ENCODE data around the gene TSPAN9.

The TSPAN9 gene

GRCh38 chr12:3145546-3146310 is 68.5 kb downstream of the TSPAN9 start:
- DNase-seq: no peak

GRCh38 chr12:3147260-3147659 is 70.1 kb downstream of the TSPAN9 start:
- no peak for DNase-seq

- no peak for DNase-seq
These were observed 71.3 kb downstream of the TSPAN9 start for GRCh38 chr12:3148366-3149000.

- no peak for DNase-seq
These were observed 72.5 kb downstream of the TSPAN9 start for GRCh38 chr12:3149515-3150307.

GRCh38 chr12:3150308-3150670 is 73.1 kb downstream of the TSPAN9 start:
- no peak for DNase-seq

GRCh38 chr12:3150931-3151835 is 74.0 kb downstream of the TSPAN9 start:
- no peak for DNase-seq

GRCh38 chr12:3152011-3152511 is 74.9 kb downstream of the TSPAN9 start:
- DNase-seq: no peak

- DNase-seq: no peak
These were observed 75.7 kb downstream of the TSPAN9 start for GRCh38 chr12:3152892-3153291.

GRCh38 chr12:3154006-3154405 is 76.8 kb downstream of the TSPAN9 start:
- no peak for DNase-seq

- DNase-seq: no peak
These were observed 78.7 kb downstream of the TSPAN9 start for GRCh38 chr12:3155702-3156370.

GRCh38 chr12:3157581-3158323 is 80.6 kb downstream of the TSPAN9 start:
- DNase-seq: no peak

- no peak for DNase-seq
These were observed 81.8 kb downstream of the TSPAN9 start for GRCh38 chr12:3158851-3159465.

GRCh38 chr12:3160081-3160480 is 82.9 kb downstream of the TSPAN9 start:
- DNase-seq: no peak

GRCh38 chr12:3161861-3162260 is 84.7 kb downstream of the TSPAN9 start:
- no peak for DNase-seq

- DNase-seq: no peak
These were observed 87.4 kb downstream of the TSPAN9 start for GRCh38 chr12:3164454-3165077.

- no peak for DNase-seq
These were observed 88.2 kb downstream of the TSPAN9 start for GRCh38 chr12:3165078-3165980.

- no peak for DNase-seq
These were observed 90.5 kb downstream of the TSPAN9 start for GRCh38 chr12:3167636-3168035.

GRCh38 chr12:3168223-3169221 is 91.3 kb downstream of the TSPAN9 start:
- peak in 1 of 2 experiments; percentile 10 for DNase-seq
